OCI-LY3 (cell line): ENCODE data around the gene PATJ.

Source experiments
- CTCF ChIP-seq: fragments of 200-600, 300-600 bp; sonication (generic); IDR thresholded peaks from 2 replicates; pipeline ENCODE4 v1.5.1; 2014; ENCODE audit warnings: antibody characterized with exemption, low read length, low read depth
- EZH2phosphoT487 ChIP-seq: fragments of 200-600 bp; shearing (Covaris generic); IDR thresholded peaks from 2 replicates; pipeline ENCODE4 v1.6.1; 2018; ENCODE audit warnings: antibody characterized with exemption, mixed run types, low read depth

- TF ChIP-seq CTCF (no peak), EZH2phosphoT487 (no peak)
Measured at GRCh38 chr1:62111084-62111483, 368.8 kb downstream of the PATJ start.
